OCI-LY1 (cell line): ENCODE data around the gene LAMTOR1.

ENCODE experiments used
- H2AFZ ChIP-seq: fragments of 200-600 bp; sonication (generic), shearing (Covaris generic); 2 replicates; pipeline ENCODE4 v1.6.0; 2014; ENCODE audit warnings: antibody characterized with exemption, mild to moderate bottlenecking, low read length
- H3F3A ChIP-seq: fragments of 200-600 bp; sonication (generic), shearing (Covaris generic); 2 replicates; pipeline ENCODE4 v1.6.0; 2014; ENCODE audit warnings: mild to moderate bottlenecking, antibody characterized with exemption, low read length, moderate library complexity; ENCODE audit not compliant: insufficient read depth
- H3K27ac ChIP-seq: fragments of 200-600 bp; sonication (generic); 2 replicates; pipeline ENCODE4 v1.5.1; 2014; ENCODE audit warnings: low read length, mixed run types, mild to moderate bottlenecking, low read depth; ENCODE audit not compliant: poor library complexity, severe bottlenecking
- H3K27me3 ChIP-seq: fragments of 200-600 bp; sonication (generic); 2 replicates; pipeline ENCODE4 v1.6.0; 2014; ENCODE audit warnings: antibody characterized with exemption, mild to moderate bottlenecking, low read length, moderate library complexity; ENCODE audit not compliant: insufficient read depth
- H3K36me3 ChIP-seq: fragments of 200-600 bp; sonication (generic); 2 replicates; pipeline ENCODE4 v1.6.1; 2014; ENCODE audit warnings: mild to moderate bottlenecking, antibody characterized with exemption, low read length, moderate library complexity, mixed read lengths; ENCODE audit not compliant: insufficient read depth
- H3K4me1 ChIP-seq: fragments of 200-600 bp; sonication (generic); 2 replicates; pipeline ENCODE4 v1.5.1; 2014; ENCODE audit warnings: mild to moderate bottlenecking, low read length, moderate library complexity; ENCODE audit not compliant: insufficient read depth, severe bottlenecking
- H3K4me2 ChIP-seq: fragments of 200-600 bp; sonication (generic), shearing (Covaris generic); 2 replicates; pipeline ENCODE4 v1.6.1; 2014; ENCODE audit warnings: low read length
- H3K4me3 ChIP-seq: fragments of 200-600 bp; sonication (generic); 2 replicates; pipeline ENCODE4 v1.5.1; 2014; ENCODE audit warnings: low read length, low read depth, mild to moderate bottlenecking, mixed read lengths; ENCODE audit not compliant: poor library complexity, severe bottlenecking
- H3K79me2 ChIP-seq: fragments of 200-600 bp; shearing (Covaris generic); 2 replicates; pipeline ENCODE4 v1.6.1; 2016; ENCODE audit warnings: mixed run types, low read length, mixed read lengths; ENCODE audit not compliant: insufficient read depth
- H3K9ac ChIP-seq: fragments of 200-600 bp; sonication (generic), shearing (Covaris generic); 2 replicates; pipeline ENCODE4 v1.6.1; 2014; ENCODE audit warnings: mild to moderate bottlenecking, low read length, mixed read lengths
- H3K9me2 ChIP-seq: fragments of 200-600 bp; sonication (generic), shearing (Covaris generic); 2 replicates; pipeline ENCODE4 v1.6.1; 2014; ENCODE audit warnings: low read depth, mild to moderate bottlenecking, low read length, mixed read lengths
- H3K9me3 ChIP-seq: fragments of 200-600 bp; shearing (Covaris generic); 2 replicates; pipeline ENCODE4 v1.6.1; 2014; ENCODE audit warnings: low read length, mixed read lengths
- H4K20me1 ChIP-seq: fragments of 200-600 bp; sonication (generic), shearing (Covaris generic); 2 replicates; pipeline ENCODE4 v1.6.0; 2016; ENCODE audit warnings: mild to moderate bottlenecking, low read length; ENCODE audit not compliant: insufficient read depth
- CTCF ChIP-seq: fragments of 200-600 bp; sonication (generic), shearing (Covaris generic); IDR thresholded peaks from 2 replicates; pipeline ENCODE4 v1.5.1; 2017; ENCODE audit warnings: mild to moderate bottlenecking, antibody characterized with exemption, low read length, moderate library complexity, mixed read lengths
- EZH2 ChIP-seq: fragments of 200-600 bp; sonication (generic), shearing (Covaris generic); IDR thresholded peaks from 2 replicates; pipeline ENCODE4 v1.8.0; 2017; ENCODE audit warnings: borderline replicate concordance, mixed run types, mild to moderate bottlenecking, antibody characterized with exemption, low read length, moderate library complexity, mixed read lengths

The LAMTOR1 gene

GRCh38 chr11:72112978-72113808, 10.1 kb upstream of the LAMTOR1 start:
- Histone ChIP-seq H3K9ac (peak overlapping the region; percentile 84), H2AFZ (no peak overlapping the region), H3K9me3 (no peaks in the 10 kb centered on the region), H4K20me1 (no peaks in the 10 kb centered on the region), H3K36me3 (no peaks in the 10 kb centered on the region), H3K4me2 (peak overlapping the region; percentile 82), H3K4me3 (peak overlapping the region; percentile 66), H3F3A (no peaks in the 10 kb centered on the region), H3K79me2 (no peaks in the 10 kb centered on the region), H3K27ac (peak overlapping the region; percentile 84), H3K9me2 (no peaks in the 10 kb centered on the region), H3K27me3 (no peaks in the 10 kb centered on the region), H3K4me1 (peaks cover 18% of the 10 kb centered on the region)
- no peak for TF ChIP-seq EZH2
- no peak for TF ChIP-seq CTCF

GRCh38 chr11:72112143-72112977, 9.3 kb upstream of the LAMTOR1 start, which contains the start of gene ANAPC15:
Gene ANAPC15 (minus strand): TSS chr11:72112695. CDS start chr11:72111276, 1,419 bp downstream.
- TF ChIP-seq EZH2, result no peak
- Histone ChIP-seq H3K4me2 (peak within 1 kb of the TSS; percentile 83), H4K20me1 (no peaks in the 10 kb centered on the region), H3K9ac (peak within 1 kb of the TSS; percentile 84), H3K4me1 (peaks cover 18% of the 10 kb centered on the region), H3K4me3 (peak within 1 kb of the TSS; percentile 66), H3K9me3 (no peaks in the 10 kb centered on the region), H3F3A (no peaks in the 10 kb centered on the region), H3K9me2 (no peaks in the 10 kb centered on the region), H2AFZ (no peak within 1 kb of the TSS), H3K36me3 (no peaks in the 10 kb centered on the region), H3K27ac (peak within 1 kb of the TSS; percentile 84), H3K27me3 (no peaks in the 10 kb centered on the region), H3K79me2 (no peaks in the 10 kb centered on the region)

- Histone ChIP-seq H4K20me1 (no peaks in the 10 kb centered on the region), H3K9me2 (no peaks in the 10 kb centered on the region), H3K27me3 (no peaks in the 10 kb centered on the region), H3K27ac (peak overlapping the region; percentile 84), H3K79me2 (no peaks in the 10 kb centered on the region), H3K4me3 (peak overlapping the region; percentile 66), H2AFZ (no peak overlapping the region), H3K36me3 (no peaks in the 10 kb centered on the region), H3F3A (no peaks in the 10 kb centered on the region), H3K9ac (peak overlapping the region; percentile 84), H3K9me3 (no peaks in the 10 kb centered on the region), H3K4me2 (peak overlapping the region; percentile 83), H3K4me1 (peaks cover 18% of the 10 kb centered on the region)
- TF ChIP-seq EZH2 (no peak), CTCF (no peak)
Observed at GRCh38 chr11:72111300-72112142, 8.4 kb upstream of the LAMTOR1 start.
